Vagina (tissue), 2 donors: ENCODE measurements around the gene OLFM1.

Source experiments
- POLR2A ChIP-seq, 2 donors: fragments of 450-650 bp; IDR thresholded peaks; one replicate each; pipeline ENCODE4 v1.6.1; 2017; ENCODE audit warnings: antibody characterized with exemption in 2 of 2, mild to moderate bottlenecking in 2 of 2, moderate library complexity in 2 of 2
- POLR2AphosphoS5 ChIP-seq, 2 donors: sonication (generic); formaldehyde crosslinking; IDR thresholded peaks; one replicate each; pipeline ENCODE4 v1.9.0; 2017; ENCODE audit warnings: antibody characterized with exemption in 2 of 2, mild to moderate bottlenecking in 2 of 2, low read depth in 1 of 2; ENCODE audit not compliant: insufficient read depth in 1 of 2
- TF ChIP-seq, protein P1 (sequence below), 3 experiments: fragments of 450-650 bp in 2 of 3; fragments of 200-600 bp in 1 of 3; sonication (generic) in 1 of 3; IDR thresholded peaks; one replicate each; pipeline ENCODE4 v1.5.1; 2017 to 2019; ENCODE audit warnings: antibody characterized with exemption in 3 of 3, mild to moderate bottlenecking in 2 of 3, moderate library complexity in 2 of 3

- TF ChIP-seq, protein P1, sequence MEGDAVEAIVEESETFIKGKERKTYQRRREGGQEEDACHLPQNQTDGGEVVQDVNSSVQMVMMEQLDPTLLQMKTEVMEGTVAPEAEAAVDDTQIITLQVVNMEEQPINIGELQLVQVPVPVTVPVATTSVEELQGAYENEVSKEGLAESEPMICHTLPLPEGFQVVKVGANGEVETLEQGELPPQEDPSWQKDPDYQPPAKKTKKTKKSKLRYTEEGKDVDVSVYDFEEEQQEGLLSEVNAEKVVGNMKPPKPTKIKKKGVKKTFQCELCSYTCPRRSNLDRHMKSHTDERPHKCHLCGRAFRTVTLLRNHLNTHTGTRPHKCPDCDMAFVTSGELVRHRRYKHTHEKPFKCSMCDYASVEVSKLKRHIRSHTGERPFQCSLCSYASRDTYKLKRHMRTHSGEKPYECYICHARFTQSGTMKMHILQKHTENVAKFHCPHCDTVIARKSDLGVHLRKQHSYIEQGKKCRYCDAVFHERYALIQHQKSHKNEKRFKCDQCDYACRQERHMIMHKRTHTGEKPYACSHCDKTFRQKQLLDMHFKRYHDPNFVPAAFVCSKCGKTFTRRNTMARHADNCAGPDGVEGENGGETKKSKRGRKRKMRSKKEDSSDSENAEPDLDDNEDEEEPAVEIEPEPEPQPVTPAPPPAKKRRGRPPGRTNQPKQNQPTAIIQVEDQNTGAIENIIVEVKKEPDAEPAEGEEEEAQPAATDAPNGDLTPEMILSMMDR (IDR thresholded peaks at IDR 0.05): no peak
- TF ChIP-seq POLR2AphosphoS5 (IDR thresholded peaks at IDR 0.05; ENCODE audit: insufficient read depth in 1 of 2, low read depth in 1 of 2) (no peak), POLR2A (IDR thresholded peaks at IDR 0.05) (no peak)
Measured at GRCh38 chr9:135154050-135154615, 66.7 kb downstream of the OLFM1 start.
